ENCODE data around the gene DLGAP4.

DLGAP4 gene

GRCh38 chr20:36305602-36306551 is at the start of gene DLGAP4:
DLGAP4 (plus strand) TSS chr20:36306339; CDS start chr20:36431718, 125,379 bp downstream.
- H3K9ac ChIP-seq (ENCODE audit: low read depth, low read length): peak within 1 kb of the TSS; percentile 56; the same call in 1 of the 2 replicates
- no peaks in the 10 kb centered on the region for H3K9me3 ChIP-seq (ENCODE audit: control insufficient read depth, insufficient read depth, low read length)
- no peaks in the 10 kb centered on the region; the same call in 1 of the 2 replicates for H3K4me1 ChIP-seq (ENCODE audit: insufficient read depth, low read length)

GRCh38 chr20:36259177-36260061 is 46.7 kb upstream of the DLGAP4 start:
- Histone ChIP-seq H3K9ac (ENCODE audit: low read depth, low read length) (no peak overlapping the region), H3K4me1 (ENCODE audit: insufficient read depth, low read length) (peaks cover 8% of the 10 kb centered on the region; the same call in 1 of the 2 replicates), H3K36me3 (ENCODE audit: insufficient read depth, low read length) (no peaks in the 10 kb centered on the region; the same call in 1 of the 2 replicates), H3K9me3 (ENCODE audit: control insufficient read depth, insufficient read depth, low read length) (no peaks in the 10 kb centered on the region)

More at GRCh38 chr20:36305602-36306551, at the start of gene DLGAP4:
- H3K36me3 ChIP-seq (ENCODE audit: insufficient read depth, low read length): no peaks in the 10 kb centered on the region

GRCh38 chr20:36260316-36260715 is 45.8 kb upstream of the DLGAP4 start:
- no peak overlapping the region for H3K9ac ChIP-seq (ENCODE audit: low read depth, low read length)
- peaks cover 8% of the 10 kb centered on the region; the same call in 1 of the 2 replicates for H3K4me1 ChIP-seq (ENCODE audit: insufficient read depth, low read length)
- H3K36me3 ChIP-seq (ENCODE audit: insufficient read depth, low read length): no peaks in the 10 kb centered on the region
- H3K9me3 ChIP-seq (ENCODE audit: control insufficient read depth, insufficient read depth, low read length): no peaks in the 10 kb centered on the region

GRCh38 chr20:36261389-36262105 is 44.6 kb upstream of the DLGAP4 start:
- peaks cover 8% of the 10 kb centered on the region; the same call in 1 of the 2 replicates for H3K4me1 ChIP-seq (ENCODE audit: insufficient read depth, low read length)
- H3K36me3 ChIP-seq (ENCODE audit: insufficient read depth, low read length): no peaks in the 10 kb centered on the region
- H3K9ac ChIP-seq (ENCODE audit: low read depth, low read length): no peak overlapping the region
- H3K9me3 ChIP-seq (ENCODE audit: control insufficient read depth, insufficient read depth, low read length): no peaks in the 10 kb centered on the region

- no peak overlapping the region for H3K9ac ChIP-seq (ENCODE audit: low read depth, low read length)
- H3K36me3 ChIP-seq (ENCODE audit: insufficient read depth, low read length): no peaks in the 10 kb centered on the region
- H3K9me3 ChIP-seq (ENCODE audit: control insufficient read depth, insufficient read depth, low read length): no peaks in the 10 kb centered on the region
- peaks cover 8% of the 10 kb centered on the region; the same call in 1 of the 2 replicates for H3K4me1 ChIP-seq (ENCODE audit: insufficient read depth, low read length)
Measured at GRCh38 chr20:36262440-36262839, 43.7 kb upstream of the DLGAP4 start.

- no peak overlapping the region for H3K9ac ChIP-seq (ENCODE audit: low read depth, low read length)
- H3K4me1 ChIP-seq (ENCODE audit: insufficient read depth, low read length): peaks cover 6% of the 10 kb centered on the region
- H3K36me3 ChIP-seq (ENCODE audit: insufficient read depth, low read length): no peaks in the 10 kb centered on the region
- H3K9me3 ChIP-seq (ENCODE audit: control insufficient read depth, insufficient read depth, low read length): no peaks in the 10 kb centered on the region
Measured at GRCh38 chr20:36264426-36265246, 41.5 kb upstream of the DLGAP4 start.

GRCh38 chr20:36266189-36266588 is 40.0 kb upstream of the DLGAP4 start:
- peaks cover 10% of the 10 kb centered on the region for H3K4me1 ChIP-seq (ENCODE audit: insufficient read depth, low read length)
- no peak overlapping the region for H3K9ac ChIP-seq (ENCODE audit: low read depth, low read length)
- no peaks in the 10 kb centered on the region for H3K9me3 ChIP-seq (ENCODE audit: control insufficient read depth, insufficient read depth, low read length)
- no peaks in the 10 kb centered on the region for H3K36me3 ChIP-seq (ENCODE audit: insufficient read depth, low read length)

GRCh38 chr20:36267605-36268381 is 38.3 kb upstream of the DLGAP4 start:
- H3K9me3 ChIP-seq (ENCODE audit: control insufficient read depth, insufficient read depth, low read length): no peaks in the 10 kb centered on the region
- peaks cover 10% of the 10 kb centered on the region for H3K4me1 ChIP-seq (ENCODE audit: insufficient read depth, low read length)
- no peaks in the 10 kb centered on the region for H3K36me3 ChIP-seq (ENCODE audit: insufficient read depth, low read length)
- no peak overlapping the region for H3K9ac ChIP-seq (ENCODE audit: low read depth, low read length)

- Histone ChIP-seq H3K9ac (ENCODE audit: low read depth, low read length) (no peak overlapping the region), H3K4me1 (ENCODE audit: insufficient read depth, low read length) (peaks cover 10% of the 10 kb centered on the region), H3K9me3 (ENCODE audit: control insufficient read depth, insufficient read depth, low read length) (no peaks in the 10 kb centered on the region), H3K36me3 (ENCODE audit: insufficient read depth, low read length) (no peaks in the 10 kb centered on the region)
Measured at GRCh38 chr20:36268440-36269342, 37.4 kb upstream of the DLGAP4 start.

- H3K9me3 ChIP-seq (ENCODE audit: control insufficient read depth, insufficient read depth, low read length): no peaks in the 10 kb centered on the region
- no peaks in the 10 kb centered on the region for H3K36me3 ChIP-seq (ENCODE audit: insufficient read depth, low read length)
- peaks cover 10% of the 10 kb centered on the region for H3K4me1 ChIP-seq (ENCODE audit: insufficient read depth, low read length)
- H3K9ac ChIP-seq (ENCODE audit: low read depth, low read length): no peak overlapping the region
Measured at GRCh38 chr20:36269507-36269906, 36.6 kb upstream of the DLGAP4 start.

GRCh38 chr20:36270744-36271638 is 35.1 kb upstream of the DLGAP4 start:
- no peaks in the 10 kb centered on the region for H3K9me3 ChIP-seq (ENCODE audit: control insufficient read depth, insufficient read depth, low read length)
- H3K9ac ChIP-seq (ENCODE audit: low read depth, low read length): no peak overlapping the region
- H3K36me3 ChIP-seq (ENCODE audit: insufficient read depth, low read length): no peaks in the 10 kb centered on the region
- H3K4me1 ChIP-seq (ENCODE audit: insufficient read depth, low read length): peaks cover 10% of the 10 kb centered on the region

All from ES-I3 (cell line).